Ishikawa (cell line): Measurements from ENCODE around the gene PDLIM1.

Experiments
- EP300 ChIP-seq: IDR thresholded peaks from 2 replicates; pipeline ENCODE4 v1.6.1; 2012; ENCODE audit warnings: borderline replicate concordance
- FOXM1 ChIP-seq: IDR thresholded peaks from 2 replicates; pipeline ENCODE4 v1.6.1; 2012; ENCODE audit warnings: low read depth, borderline replicate concordance
- NFIC ChIP-seq: IDR thresholded peaks from 2 replicates; pipeline ENCODE4 v1.6.1; 2012
- RAD21 ChIP-seq: IDR thresholded peaks from 2 replicates; pipeline ENCODE4 v1.6.1; 2012; ENCODE audit warnings: low read depth
- REST ChIP-seq: IDR thresholded peaks from 2 replicates; pipeline ENCODE4 v1.6.1; 2012; ENCODE audit warnings: low read depth, mild to moderate bottlenecking
- USF1 ChIP-seq: IDR thresholded peaks from 2 replicates; pipeline ENCODE4 v1.6.1; 2012
- YY1 ChIP-seq: IDR thresholded peaks from 2 replicates; pipeline ENCODE4 v1.6.1; 2012; ENCODE audit warnings: low read depth
- ZBTB7A ChIP-seq: IDR thresholded peaks from 2 replicates; pipeline ENCODE4 v1.6.1; 2012; ENCODE audit warnings: low read depth

GRCh38 chr10:95276367-95277200 lies 14.2 kb downstream of the PDLIM1 start:
- no peak for TF ChIP-seq REST
- no peak for TF ChIP-seq NFIC
- TF ChIP-seq ZBTB7A: no peak
- TF ChIP-seq FOXM1: no peak
- no peak for TF ChIP-seq RAD21
- no peak for TF ChIP-seq EP300
- no peak for TF ChIP-seq YY1
- TF ChIP-seq USF1: no peak
